HCT116 (cell line): ENCODE data around the gene MAST4. TPM values are rescaled to one million over a fixed set of nuclear protein-coding genes. Genes with fewer than 3 reads are reported as not detected.

Experiments used
- ATAC-seq: fragments of 200-7000 bp; cut with Tn5 transposase; 2 replicates; pipeline ENCODE4 v1.9.1; 2020; ENCODE audit warnings: mild to moderate bottlenecking, moderate library complexity
- BruUV-seq: library from RNA; stranded (reverse); fragments of 400-500 nt; replicated peaks from 2 replicates; lab custom pipeline; 2021; lab: Mats Ljungman, UMichigan
- CTCF ChIA-PET: fragments of 300-600 bp; sonication (Branson Sonifier 250); formaldehyde crosslinking; loops from one replicate; lab custom pipeline; 2021; ENCODE audit warnings: antibody characterized with exemption; lab: Charles Lee
- POLR2A ChIA-PET: fragments of 300-600, 350-600 bp; sonication (Branson Sonifier 250); formaldehyde crosslinking; loops from one replicate; lab custom pipeline; 2021; ENCODE audit warnings: antibody characterized with exemption; lab: Charles Lee
- RAD21 ChIA-PET, 2 experiments: fragments of 300-600 bp; sonication (Branson Sonifier 250); formaldehyde crosslinking; loops; one replicate each; lab custom pipeline; 2023; ENCODE audit warnings: low total read pairs in 2 of 2; ENCODE audit not compliant: uncharacterized antibody in 2 of 2, unreplicated experiment in 2 of 2, low non-redundant PET in 1 of 2; lab: Charles Lee
- DNase-seq: peaks from one replicate; pipeline ENCODE4 v3.0.0-alpha.2; 2010; ENCODE audit warnings: low read depth, low spot score
- H2AFZ ChIP-seq: fragments of 200-600 bp; shearing (Covaris generic), sonication (generic); 2 replicates; pipeline ENCODE4 v1.6.1; 2017; ENCODE audit warnings: low read depth, mixed run types, mixed read lengths, antibody characterized with exemption, low read length; ENCODE audit not compliant: poor library complexity, severe bottlenecking
- H3K27ac ChIP-seq: 2 replicates; pipeline ENCODE4 v1.5.1; 2012; ENCODE audit warnings: low read depth, low read length
- H3K27me3 ChIP-seq: fragments of 200-600 bp; sonication (generic); 2 replicates; pipeline ENCODE4 v1.6.1; 2016; ENCODE audit warnings: mixed run types, low read length, mixed read lengths; ENCODE audit not compliant: insufficient read depth
- H3K36me3 ChIP-seq, 2 experiments: fragments of 200-500 bp in 1 of 2; fragments of 200-600 bp in 1 of 2; sonication (Bioruptor generic) in 1 of 2; sonication (generic) in 1 of 2; 2 replicates each; pipeline versions ENCODE4 v1.5.1 to v1.6.1; 2014 to 2016; ENCODE audit warnings: low read length in 2 of 2, inconsistent platforms in 1 of 2, mixed read lengths in 1 of 2, mixed run types in 1 of 2; ENCODE audit not compliant: insufficient read depth in 2 of 2, control insufficient read depth in 1 of 2
- H3K4me1 ChIP-seq, 2 experiments: fragments of 200-600 bp in 1 of 2; sonication (generic) in 1 of 2; 2 replicates each; pipeline versions ENCODE4 v1.5.1 to v1.6.1; 2012 to 2017; ENCODE audit warnings: low read length in 2 of 2, inconsistent platforms in 1 of 2, mild to moderate bottlenecking in 1 of 2, mixed read lengths in 1 of 2, mixed run types in 1 of 2, moderate library complexity in 1 of 2; ENCODE audit not compliant: insufficient read depth in 2 of 2, control insufficient read depth in 1 of 2
- H3K4me2 ChIP-seq: fragments of 200-600 bp; sonication (generic); 2 replicates; pipeline ENCODE4 v1.6.1; 2017; ENCODE audit warnings: mixed run types, low read length, mixed read lengths
- H3K4me3 ChIP-seq, 2 experiments: fragments of 200-600 bp in 1 of 2; sonication (generic) in 1 of 2; replicated peaks in 1 of 2; 2 replicates each; pipeline ENCODE4 v1.5.1; 2011 to 2016; ENCODE audit warnings: low read length in 2 of 2, control low read depth in 1 of 2, low read depth in 1 of 2, mild to moderate bottlenecking in 1 of 2, mixed read lengths in 1 of 2, mixed run types in 1 of 2
- H3K79me2 ChIP-seq: fragments of 200-600 bp; sonication (generic); 2 replicates; pipeline ENCODE4 v1.6.1; 2017; ENCODE audit warnings: mild to moderate bottlenecking, mixed run types, low read length, moderate library complexity, mixed read lengths; ENCODE audit not compliant: insufficient read depth
- H3K9ac ChIP-seq: fragments of 200-600 bp; sonication (generic); 2 replicates; pipeline ENCODE4 v1.6.1; 2016; ENCODE audit warnings: low read length, mixed read lengths
- H3K9me2 ChIP-seq: fragments of 200-600 bp; sonication (generic), shearing (Covaris generic); 2 replicates; pipeline ENCODE4 v1.6.1; 2017; ENCODE audit warnings: mixed run types, mild to moderate bottlenecking, moderate library complexity; ENCODE audit not compliant: insufficient read depth
- H3K9me3 ChIP-seq, 2 experiments: fragments of 200-500 bp in 1 of 2; fragments of 200-600 bp in 1 of 2; sonication (Bioruptor generic) in 1 of 2; sonication (generic) in 1 of 2; 2 replicates each; pipeline ENCODE4 v1.6.1; 2014 to 2017; ENCODE audit warnings: low read length in 2 of 2, mixed read lengths in 2 of 2, inconsistent platforms in 1 of 2, low read depth in 1 of 2, mild to moderate bottlenecking in 1 of 2, mixed run types in 1 of 2, moderate library complexity in 1 of 2; ENCODE audit not compliant: control insufficient read depth in 1 of 2, insufficient read depth in 1 of 2
- H4K20me1 ChIP-seq: fragments of 200-600 bp; sonication (generic), shearing (Covaris generic); 2 replicates; pipeline ENCODE4 v1.6.1; 2017; ENCODE audit warnings: mixed run types, mild to moderate bottlenecking, moderate library complexity; ENCODE audit not compliant: insufficient read depth
- CEBPB ChIP-seq: IDR thresholded peaks from 2 replicates; pipeline ENCODE4 v1.6.1; 2012; ENCODE audit warnings: low read depth
- EGR1 ChIP-seq: IDR thresholded peaks from 2 replicates; pipeline ENCODE4 v1.6.1; 2012; ENCODE audit warnings: low read depth
- ELF1 ChIP-seq: IDR thresholded peaks from 2 replicates; pipeline ENCODE4 v1.6.1; 2012; ENCODE audit warnings: low read depth, borderline replicate concordance
- EZH2 ChIP-seq: fragments of 200-600 bp; sonication (generic); IDR thresholded peaks from 2 replicates; pipeline ENCODE4 v1.6.1; 2017; ENCODE audit warnings: antibody characterized with exemption, mixed run types
- FOSL1 ChIP-seq: IDR thresholded peaks from 2 replicates; pipeline ENCODE4 v1.6.1; 2012; ENCODE audit warnings: low read depth
- JUND ChIP-seq: IDR thresholded peaks from 2 replicates; pipeline ENCODE4 v1.6.1; 2012
- POLR2A ChIP-seq: IDR thresholded peaks from 2 replicates; pipeline ENCODE4 v1.7.0; 2011; ENCODE audit warnings: borderline replicate concordance; ENCODE audit not compliant: insufficient read depth, insufficient read length; ENCODE audit errors: extremely low read depth
- POLR2AphosphoS5 ChIP-seq: IDR thresholded peaks from 2 replicates; pipeline ENCODE4 v1.6.1; 2011; ENCODE audit warnings: mild to moderate bottlenecking, low read depth, low read length, moderate library complexity
- RAD21 ChIP-seq: IDR thresholded peaks from 2 replicates; pipeline ENCODE4 v1.6.1; 2012; ENCODE audit warnings: low read depth, mild to moderate bottlenecking
- REST ChIP-seq: IDR thresholded peaks from 2 replicates; pipeline ENCODE4 v1.6.1; 2012; ENCODE audit warnings: low read depth
- SIN3A ChIP-seq: IDR thresholded peaks from 2 replicates; pipeline ENCODE4 v1.6.1; 2012; ENCODE audit warnings: low read depth
- TCF7L2 ChIP-seq: IDR thresholded peaks from 2 replicates; pipeline ENCODE4 v1.7.0; 2011; ENCODE audit warnings: borderline replicate concordance, inconsistent platforms; ENCODE audit not compliant: insufficient read depth, insufficient read length; ENCODE audit errors: extremely low read depth
- YY1 ChIP-seq: IDR thresholded peaks from 2 replicates; pipeline ENCODE4 v1.6.1; 2011; ENCODE audit warnings: low read length, low read depth, moderate library complexity, mild to moderate bottlenecking; ENCODE audit not compliant: insufficient replicate concordance; ENCODE audit errors: extremely low read depth
- ZBTB33 ChIP-seq: IDR thresholded peaks from 2 replicates; pipeline ENCODE4 v1.6.1; 2011; ENCODE audit warnings: mild to moderate bottlenecking, low read length, moderate library complexity; ENCODE audit not compliant: insufficient replicate concordance; ENCODE audit errors: extremely low read depth
- ZFX ChIP-seq: fragments of 450-650 bp; IDR thresholded peaks from 2 replicates; pipeline ENCODE4 v1.6.1; 2017
- ZNF274 ChIP-seq: fragments of 200-500 bp; sonication (Bioruptor generic); IDR thresholded peaks from 2 replicates; pipeline ENCODE4 v1.6.1; 2014; ENCODE audit warnings: mild to moderate bottlenecking, low read depth, low read length, inconsistent platforms
- intact Hi-C: fragments of 100-400 bp; cut with micrococcal nuclease; formaldehyde crosslinking; loops from 2 replicates; pipeline ENCODE4 v1.10.0; 2022
- total RNA-seq: library from RNA; stranded (reverse); gene quantifications from one replicate; pipeline ENCODE4 v1.2.1, GENCODE V29; 2021; ENCODE audit not compliant: unreplicated experiment
- TF ChIP-seq, protein P1 (sequence below): IDR thresholded peaks from 2 replicates; pipeline ENCODE4 v1.6.1; 2012
- TF ChIP-seq, protein P2 (sequence below): IDR thresholded peaks from 2 replicates; pipeline ENCODE4 v1.6.1; 2012

The MAST4 gene
- total RNA-seq, 1 experiment from 2014 or later, result 1.1 TPM

DNA sequence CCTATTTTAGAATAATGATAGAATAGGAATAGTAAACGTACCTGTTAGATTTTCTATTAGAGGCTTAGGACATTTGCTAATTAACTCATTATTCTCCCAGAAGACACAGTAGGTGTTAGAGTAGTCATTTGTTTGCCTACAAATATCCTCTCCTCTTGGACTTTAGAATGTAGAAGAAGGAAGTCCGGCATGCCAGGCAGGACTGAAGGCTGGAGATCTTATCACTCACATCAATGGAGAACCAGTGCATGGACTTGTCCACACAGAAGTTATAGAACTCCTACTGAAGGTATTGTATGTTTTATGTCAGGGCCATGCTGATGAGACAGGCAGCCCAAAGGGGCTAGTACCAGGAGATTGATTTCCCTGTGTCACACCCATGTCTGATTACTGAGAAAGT, 557.1 kb downstream of the MAST4 start:
- no peak overlapping the region for H3K27ac ChIP-seq
- no peak overlapping the region for H3K9ac ChIP-seq
- DNase-seq (no peak), ATAC-seq (no peak)
- no TSS peak for BruUV-seq
- H2AFZ ChIP-seq, result no peak overlapping the region
- no peaks in the 10 kb centered on the region for H3K9me3 ChIP-seq
- no peaks in the 10 kb centered on the region for H3K9me2 ChIP-seq
- CTCF ChIA-PET, result no interaction called here
- H3K4me2 ChIP-seq, result no peak overlapping the region
- peaks cover 45% of the 10 kb centered on the region for H3K27me3 ChIP-seq
- intact Hi-C loops, result no loop called here
- H4K20me1 ChIP-seq, result no peaks in the 10 kb centered on the region
- no peaks in the 10 kb centered on the region for H3K4me1 ChIP-seq
- no peak overlapping the region for H3K4me3 ChIP-seq
- POLR2A ChIA-PET, result no interaction called here
- TF ChIP-seq TCF7L2 (no peak), ELF1 (no peak), FOSL1 (no peak), RAD21 (no peak), SIN3A (no peak), ZBTB33 (no peak), YY1 (no peak), CEBPB (no peak), POLR2A (no peak), EZH2 (no peak), POLR2AphosphoS5 (no peak), ZFX (no peak), EGR1 (no peak), REST (no peak), ZNF274 (no peak), JUND (no peak)
- TF ChIP-seq, protein P1, sequence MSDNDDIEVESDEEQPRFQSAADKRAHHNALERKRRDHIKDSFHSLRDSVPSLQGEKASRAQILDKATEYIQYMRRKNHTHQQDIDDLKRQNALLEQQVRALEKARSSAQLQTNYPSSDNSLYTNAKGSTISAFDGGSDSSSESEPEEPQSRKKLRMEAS, result no peak
- TF ChIP-seq, protein P2, sequence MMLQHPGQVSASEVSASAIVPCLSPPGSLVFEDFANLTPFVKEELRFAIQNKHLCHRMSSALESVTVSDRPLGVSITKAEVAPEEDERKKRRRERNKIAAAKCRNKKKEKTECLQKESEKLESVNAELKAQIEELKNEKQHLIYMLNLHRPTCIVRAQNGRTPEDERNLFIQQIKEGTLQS, result no peak
- TF ChIP-seq, all 23 proteins: peak for 0
- Histone ChIP-seq H3K36me3 (no peaks in the 10 kb centered on the region), H3K79me2 (no peaks in the 10 kb centered on the region)
- RAD21 ChIA-PET, result no interaction called here
